Spinal cord (tissue), 10 donors: ENCODE data around the gene CTRL. TPM values are rescaled to one million over a fixed set of nuclear protein-coding genes. Genes with fewer than 3 reads are reported as not detected.

Source experiments
- DNase-seq, 6 donors: peaks; one replicate each; pipeline versions ENCODE4 v3.0.0 to v3.0.0-alpha.2; 2013 to 2015; ENCODE audit warnings: low spot score in 6 of 6, low read depth in 4 of 6
- H3K27ac ChIP-seq: one replicate; pipeline ENCODE4 v1.5.1; 2013; ENCODE audit warnings: low read depth, low read length, control low read depth
- H3K27me3 ChIP-seq: one replicate; pipeline ENCODE4 v1.6.1; 2013; ENCODE audit warnings: low read length; ENCODE audit not compliant: control insufficient read depth, insufficient read depth
- H3K36me3 ChIP-seq: one replicate; pipeline ENCODE4 v1.6.1; 2013; ENCODE audit warnings: low read length; ENCODE audit not compliant: control insufficient read depth, insufficient read depth
- H3K4me1 ChIP-seq: one replicate; pipeline ENCODE4 v1.6.1; 2013; ENCODE audit warnings: low read length; ENCODE audit not compliant: control insufficient read depth, insufficient read depth
- H3K4me3 ChIP-seq: one replicate; pipeline ENCODE4 v1.5.1; 2013; ENCODE audit warnings: low read depth, low read length, control low read depth
- H3K9me3 ChIP-seq: one replicate; pipeline ENCODE4 v1.6.1; 2013; ENCODE audit warnings: low read length; ENCODE audit not compliant: control insufficient read depth, insufficient read depth
- WGBS: methylation state at CpG from one replicate; pipeline ENCODE4 v1.1.5; 2013; ENCODE audit warnings: missing lambda C conversion rate; ENCODE audit not compliant: insufficient coverage; 5-methylcytosine and 5-hydroxymethylcytosine counted together
- polyA plus RNA-seq, 2 donors: library from polyadenylated mRNA; unstranded; fragments of 120-200 nt; gene quantifications; one replicate each; pipeline ENCODE4 v1.2.1, GENCODE V29; 2013; ENCODE audit not compliant: insufficient read length in 2 of 2
- total RNA-seq, 2 donors: library from RNA; depleted of rRNA in 1 of 2; stranded (reverse); fragments of 120-200 nt in 1 of 2; fragments of >200 nt in 1 of 2; gene quantifications; one replicate each; pipeline versions ENCODE4 v1.2.3 to v1.2.4, GENCODE V29; 2013 to 2014
- donor health status: healthy.

Gene CTRL
- total and polyA plus RNA-seq, 4 donors, result 0.89 to 8.1 (median 3.0) TPM

DNA sequence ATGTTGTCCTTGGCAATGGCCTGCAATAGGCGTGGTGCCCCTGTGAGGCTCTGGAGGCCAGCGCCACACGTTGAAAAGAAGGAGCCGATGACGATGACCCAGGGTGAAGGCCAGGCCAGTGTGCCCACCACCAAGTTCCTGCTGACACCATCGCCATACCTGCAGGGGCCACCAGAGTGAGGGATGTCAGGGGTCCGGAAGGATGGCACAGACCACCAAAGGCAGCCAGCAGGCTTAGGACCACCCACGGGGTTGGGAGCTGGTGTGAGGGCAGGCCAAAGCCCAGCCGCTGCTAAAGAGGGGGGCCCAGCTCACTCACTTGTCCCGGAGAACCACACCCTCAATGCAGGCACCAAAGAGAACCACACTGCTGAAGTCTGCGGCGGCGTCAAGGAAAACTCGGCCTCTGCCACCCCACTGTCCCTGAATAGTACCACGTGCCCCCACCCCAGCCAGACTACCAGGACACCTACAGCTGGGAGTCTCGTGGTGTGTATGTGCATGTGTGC lies 18.7 kb upstream of the CTRL start:
- Histone ChIP-seq H3K27me3 (no peaks in the 10 kb centered on the region), H3K9me3 (no peaks in the 10 kb centered on the region), H3K4me3 (no peak overlapping the region), H3K36me3 (peaks cover 77% of the 10 kb centered on the region), H3K27ac (no peak overlapping the region), H3K4me1 (peaks cover 73% of the 10 kb centered on the region)
- DNase-seq, result no peak
- 88% methylated on average over 13 of the region's 16 CpGs for WGBS

- Histone ChIP-seq H3K9me3 (no peaks in the 10 kb centered on the region), H3K36me3 (peaks cover 79% of the 10 kb centered on the region), H3K4me1 (peaks cover 79% of the 10 kb centered on the region), H3K27ac (no peak overlapping the region), H3K27me3 (no peaks in the 10 kb centered on the region), H3K4me3 (no peak overlapping the region)
- 95% methylated on average over 11 of the region's 11 CpGs for WGBS
- no peak for DNase-seq
These were observed 18.0 kb upstream of the CTRL start for GRCh38 chr16:67949645-67950044.

GRCh38 chr16:67948015-67948414 lies 16.4 kb upstream of the CTRL start:
- Histone ChIP-seq H3K27ac (no peak overlapping the region), H3K27me3 (no peaks in the 10 kb centered on the region), H3K9me3 (no peaks in the 10 kb centered on the region), H3K4me3 (no peak overlapping the region), H3K4me1 (peaks cover 86% of the 10 kb centered on the region), H3K36me3 (peaks cover 87% of the 10 kb centered on the region)
- 96% methylated on average over 15 of the region's 15 CpGs for WGBS
- DNase-seq, result no peak

DNA sequence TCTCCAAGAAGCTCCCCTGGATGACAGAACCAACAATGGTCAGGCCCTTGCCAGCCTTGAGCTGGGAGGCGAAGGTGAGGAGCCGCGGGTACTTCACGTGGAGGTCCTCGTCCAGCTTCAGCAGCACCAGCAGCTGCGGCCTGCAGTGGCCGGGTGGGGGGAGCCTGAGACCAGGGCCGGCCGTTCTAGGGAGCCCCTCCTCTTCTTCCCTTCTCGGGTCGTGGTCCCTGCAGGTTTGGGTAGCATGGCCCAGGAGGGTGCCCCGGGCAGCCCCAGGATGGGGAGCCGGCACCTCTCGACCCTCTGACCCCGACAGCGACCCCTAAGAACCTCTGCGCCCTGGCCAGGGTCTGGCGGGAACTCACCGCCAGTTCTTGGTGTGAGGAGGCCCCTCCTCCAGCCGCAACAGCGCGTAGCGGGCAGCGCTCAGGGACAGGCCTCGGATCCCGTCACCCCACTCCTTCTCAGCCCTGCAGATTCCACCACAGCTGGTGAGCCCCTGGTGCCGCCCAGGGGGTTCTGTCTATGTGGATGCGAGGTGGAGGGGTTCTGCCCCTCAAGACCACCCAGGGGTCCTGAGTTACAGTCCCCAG lies 15.4 kb upstream of the CTRL start:
- H3K27me3 ChIP-seq, result no peaks in the 10 kb centered on the region
- DNase-seq, result no peak
- H3K9me3 ChIP-seq, result no peaks in the 10 kb centered on the region
- 89% methylated on average over 25 of the region's 28 CpGs for WGBS
- no peak overlapping the region for H3K27ac ChIP-seq
- peaks cover 87% of the 10 kb centered on the region for H3K4me1 ChIP-seq
- H3K4me3 ChIP-seq, result no peak overlapping the region
- H3K36me3 ChIP-seq, result peaks cover 97% of the 10 kb centered on the region

DNA sequence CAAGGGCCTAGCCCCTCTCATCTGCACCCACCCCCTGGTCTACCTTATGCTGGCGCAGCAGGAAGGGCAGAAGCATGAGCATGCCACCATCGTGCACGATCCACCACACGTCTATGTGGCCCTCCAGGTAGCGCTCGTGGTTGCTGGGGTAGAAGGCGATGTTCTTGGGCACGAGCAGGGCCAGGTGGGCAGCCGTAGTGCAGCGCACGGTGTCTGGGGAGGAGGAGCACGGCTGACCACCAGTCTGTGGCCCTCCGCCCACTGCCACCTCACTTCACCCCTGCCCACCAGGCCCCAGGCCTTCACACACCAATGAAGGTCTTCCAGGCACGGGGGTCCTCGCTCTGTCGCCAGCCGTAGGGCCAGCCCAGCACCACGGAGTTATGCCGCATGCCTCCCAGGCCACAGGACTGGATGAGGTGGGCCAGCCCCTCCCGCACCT lies 14.5 kb upstream of the CTRL start:
- Histone ChIP-seq H3K9me3 (no peaks in the 10 kb centered on the region), H3K4me1 (peaks cover 77% of the 10 kb centered on the region), H3K4me3 (no peak overlapping the region), H3K27me3 (no peaks in the 10 kb centered on the region), H3K27ac (no peak overlapping the region), H3K36me3 (peaks cover 99% of the 10 kb centered on the region)
- WGBS, result 95% methylated on average over 20 of the region's 20 CpGs
- DNase-seq, result no peak

DNA sequence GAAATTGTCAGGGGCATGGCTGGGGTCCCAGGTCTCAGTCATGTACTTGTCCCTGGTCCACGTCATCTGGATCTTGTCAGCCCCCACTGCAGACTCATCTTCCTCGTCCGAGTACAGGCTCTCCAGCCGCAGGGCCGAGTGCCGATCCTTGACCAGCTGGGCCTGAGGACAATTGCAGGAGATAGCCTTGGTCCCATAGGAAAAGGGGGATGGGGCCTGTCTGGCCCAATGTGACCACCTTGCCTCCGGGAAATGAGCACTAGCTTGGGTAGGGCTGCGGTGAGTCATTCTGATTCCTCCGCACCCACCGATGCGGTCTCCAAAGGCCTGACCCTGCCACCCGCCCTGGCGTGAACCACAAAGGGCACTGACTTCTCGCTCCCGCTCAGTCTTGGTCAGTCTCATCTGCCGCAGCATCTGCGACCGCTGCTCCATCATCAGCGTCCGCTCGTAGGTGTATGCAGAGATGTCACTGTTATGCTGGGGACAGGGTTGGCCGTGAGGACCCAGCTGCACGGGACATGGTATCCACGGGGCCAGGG lies 13.8 kb upstream of the CTRL start:
- Histone ChIP-seq H3K27me3 (no peaks in the 10 kb centered on the region), H3K4me1 (peaks cover 71% of the 10 kb centered on the region), H3K9me3 (no peaks in the 10 kb centered on the region), H3K27ac (peak overlapping the region; percentile 86), H3K36me3 (peaks cover 93% of the 10 kb centered on the region), H3K4me3 (no peak overlapping the region)
- WGBS, result 94% methylated on average over 22 of the region's 24 CpGs
- no peak for DNase-seq

GRCh38 chr16:67944690-67945391 lies 13.2 kb upstream of the CTRL start:
- 86% methylated on average over 23 of the region's 24 CpGs for WGBS
- peaks cover 92% of the 10 kb centered on the region for H3K36me3 ChIP-seq
- H3K9me3 ChIP-seq, result no peaks in the 10 kb centered on the region
- H3K4me3 ChIP-seq, result no peak overlapping the region
- no peaks in the 10 kb centered on the region for H3K27me3 ChIP-seq
- H3K27ac ChIP-seq, result peak overlapping the region; percentile 86
- H3K4me1 ChIP-seq, result peaks cover 64% of the 10 kb centered on the region
- no peak for DNase-seq

DNA sequence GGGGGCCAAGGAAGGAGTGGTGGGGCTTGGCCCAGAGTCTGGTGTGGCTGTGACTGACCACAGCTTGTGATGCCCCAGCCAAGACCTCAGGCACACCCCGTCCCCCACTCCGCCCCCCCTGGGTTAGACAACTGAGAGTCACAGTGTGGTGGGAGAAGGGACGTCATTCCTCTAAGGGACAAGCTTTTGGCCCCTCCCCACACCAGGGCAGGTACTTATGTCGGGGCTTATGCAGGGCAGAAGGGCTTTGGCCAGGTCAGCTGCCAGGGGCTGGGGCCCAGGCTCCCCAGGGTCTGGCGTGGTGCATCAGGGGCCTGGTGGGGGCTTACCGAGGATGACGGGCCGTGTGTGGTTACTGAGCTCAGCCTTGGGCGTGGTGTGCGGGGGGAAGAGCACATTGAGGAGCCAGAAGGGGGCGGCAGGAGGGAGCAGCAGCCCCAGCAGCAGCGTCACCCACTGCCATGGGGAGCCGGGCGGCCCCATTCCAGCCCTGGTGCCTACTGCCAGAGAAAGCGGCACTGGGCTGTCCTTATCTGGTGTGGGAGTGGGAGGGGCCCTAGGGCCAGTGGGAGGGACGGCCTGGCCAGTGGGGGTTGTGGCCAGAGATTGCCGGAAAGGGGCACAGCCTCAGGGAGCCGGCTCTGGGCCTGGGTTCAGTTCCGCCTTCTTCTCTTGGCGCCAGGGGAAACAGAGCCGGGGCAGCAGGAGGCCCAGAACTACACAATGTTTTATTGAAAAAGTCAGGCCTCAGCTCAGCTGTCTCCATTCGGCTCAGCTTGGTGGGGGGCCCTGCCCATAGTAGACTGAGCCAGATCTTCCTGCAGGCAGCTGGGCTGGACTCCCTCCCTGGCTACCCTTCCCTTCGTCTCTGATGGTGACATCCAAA lies 12.2 kb upstream of the CTRL start, which contains the start of gene LCAT:
LCAT (minus strand) TSS at position 502 of the 886 bp plus-strand sequence; CDS start at position 483, 19 bp downstream.
- Histone ChIP-seq H3K4me1 (peaks cover 61% of the 10 kb centered on the region), H3K4me3 (no peak within 1 kb of the TSS), H3K27me3 (no peaks in the 10 kb centered on the region), H3K27ac (peak within 1 kb of the TSS; percentile 86), H3K36me3 (peaks cover 92% of the 10 kb centered on the region), H3K9me3 (no peaks in the 10 kb centered on the region)
- DNase-seq, result peak in 3 of 6 donors; percentile 71 to 90 (median 81)
- WGBS, result 25% methylated on average over 20 of the region's 23 CpGs

DNA sequence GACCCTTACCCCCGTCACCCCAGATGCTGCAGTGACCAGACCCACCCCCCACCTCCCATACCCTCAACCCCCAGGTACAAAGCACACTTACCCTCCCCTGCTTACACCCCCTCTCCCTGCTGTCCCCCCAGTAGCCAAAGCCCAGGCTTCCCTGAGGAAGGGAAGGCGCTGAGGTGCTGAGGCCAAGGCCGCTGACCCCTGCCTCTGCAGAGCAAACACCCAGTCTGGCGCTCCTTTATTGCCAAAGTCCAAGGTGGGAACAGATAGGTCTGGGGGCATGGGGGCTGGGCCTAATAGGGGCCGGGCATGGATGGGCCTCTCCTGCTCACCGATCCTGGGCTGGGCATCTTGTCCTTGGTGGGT lies 11.6 kb upstream of the CTRL start:
- WGBS, result 90% methylated on average over 5 of the region's 6 CpGs
- Histone ChIP-seq H3K4me3 (no peak overlapping the region), H3K27me3 (no peaks in the 10 kb centered on the region), H3K27ac (peak overlapping the region; percentile 86), H3K36me3 (peaks cover 90% of the 10 kb centered on the region), H3K9me3 (no peaks in the 10 kb centered on the region), H3K4me1 (peaks cover 59% of the 10 kb centered on the region)
- no peak for DNase-seq
